ENCODE measurements around the gene AFG3L2. TPM values are rescaled to one million over a fixed set of nuclear protein-coding genes. Genes with fewer than 3 reads are reported as not detected.

AFG3L2 gene
- total and polyA plus RNA-seq, 5 donors from 2014 or later = 20.0 to 34.4 (median 21.8) TPM

GRCh38 chr18:12359515-12359927 lies 17.5 kb downstream of the AFG3L2 start:
- Mint-ChIP-seq H3K36me3 (peaks cover 45% of the 10 kb centered on the region), H3K4me3 (no peak overlapping the region), H3K27me3 (no peaks in the 10 kb centered on the region), H3K4me1 (peaks cover 0 to 5% (median 2%) of the 10 kb centered on the region in 4 donors), H3K27ac (no peak overlapping the region), H3K9me3 (no peaks in the 10 kb centered on the region)
- no peak overlapping the region for H3K4me3 ChIP-seq (ENCODE audit: low read depth, low read length)
- H3K27me3 ChIP-seq (ENCODE audit: control insufficient read depth, insufficient read depth, low read length) = no peaks in the 10 kb centered on the region
- DNase-seq (no peak), ATAC-seq (ENCODE audit: low read depth in 2 of 2) (no peak)
- peaks cover 80% of the 10 kb centered on the region for H3K36me3 ChIP-seq (ENCODE audit: control insufficient read depth, insufficient read depth, low read length)
- H3K27ac ChIP-seq (ENCODE audit: insufficient read depth, low read length, poor library complexity, severe bottlenecking) = no peak overlapping the region
- H3K4me1 ChIP-seq (ENCODE audit: control insufficient read depth, insufficient read depth, low read length, poor library complexity, severe bottlenecking) = no peaks in the 10 kb centered on the region
- H3K9me3 ChIP-seq (ENCODE audit: control insufficient read depth in 2 of 2, low read length in 2 of 2) = no peaks in the 10 kb centered on the region

GRCh38 chr18:12352188-12352587 lies 24.8 kb downstream of the AFG3L2 start:
- Mint-ChIP-seq H3K36me3 (peaks cover 47% of the 10 kb centered on the region), H3K4me3 (no peak overlapping the region), H3K27ac (no peak overlapping the region), H3K9me3 (no peaks in the 10 kb centered on the region), H3K4me1 (no peaks in the 10 kb centered on the region), H3K27me3 (no peaks in the 10 kb centered on the region)
- Histone ChIP-seq H3K36me3 (ENCODE audit: control insufficient read depth, insufficient read depth, low read length) (peaks cover 62% of the 10 kb centered on the region), H3K9me3 (ENCODE audit: control insufficient read depth in 2 of 2, low read length in 2 of 2) (no peaks in the 10 kb centered on the region), H3K4me3 (ENCODE audit: low read depth, low read length) (no peak overlapping the region), H3K4me1 (ENCODE audit: control insufficient read depth, insufficient read depth, low read length, poor library complexity, severe bottlenecking) (no peaks in the 10 kb centered on the region), H3K27me3 (ENCODE audit: control insufficient read depth, insufficient read depth, low read length) (no peaks in the 10 kb centered on the region), H3K27ac (ENCODE audit: insufficient read depth, low read length, poor library complexity, severe bottlenecking) (no peak overlapping the region)
- DNase-seq = no peak
- no peak for ATAC-seq (ENCODE audit: low read depth in 2 of 2)

- no peak for DNase-seq
- Mint-ChIP-seq H3K4me3 (no peak overlapping the region), H3K36me3 (peaks cover 51% of the 10 kb centered on the region)
Measured at GRCh38 chr18:12347895-12348294, 29.1 kb downstream of the AFG3L2 start.

GRCh38 chr18:12346240-12346565 lies 30.8 kb downstream of the AFG3L2 start:
- no peaks in the 10 kb centered on the region for H3K27me3 Mint-ChIP-seq
- H3K4me1 Mint-ChIP-seq = no peaks in the 10 kb centered on the region
- no peak for ATAC-seq (ENCODE audit: low read depth in 2 of 2)
- H3K36me3 ChIP-seq (ENCODE audit: control insufficient read depth, insufficient read depth, low read length) = peaks cover 68% of the 10 kb centered on the region
- H3K27me3 ChIP-seq (ENCODE audit: control insufficient read depth, insufficient read depth, low read length) = no peaks in the 10 kb centered on the region
- no peaks in the 10 kb centered on the region for H3K9me3 Mint-ChIP-seq
- peak overlapping the region in 2 of 3 donors; percentile 56 to 84 for H3K27ac Mint-ChIP-seq
- DNase-seq = no peak
- no peak overlapping the region for H3K27ac ChIP-seq (ENCODE audit: insufficient read depth, low read length, poor library complexity, severe bottlenecking)
- H3K4me3 ChIP-seq (ENCODE audit: low read depth, low read length) = no peak overlapping the region
- no peaks in the 10 kb centered on the region for H3K9me3 ChIP-seq (ENCODE audit: control insufficient read depth in 2 of 2, low read length in 2 of 2)
- H3K36me3 Mint-ChIP-seq = peaks cover 60% of the 10 kb centered on the region
- no peak overlapping the region for H3K4me3 Mint-ChIP-seq
- H3K4me1 ChIP-seq (ENCODE audit: control insufficient read depth, insufficient read depth, low read length, poor library complexity, severe bottlenecking) = no peaks in the 10 kb centered on the region

More at GRCh38 chr18:12347895-12348294, 29.1 kb downstream of the AFG3L2 start:
- no peaks in the 10 kb centered on the region for H3K4me1 ChIP-seq (ENCODE audit: control insufficient read depth, insufficient read depth, low read length, poor library complexity, severe bottlenecking)
- H3K27me3 Mint-ChIP-seq = no peaks in the 10 kb centered on the region
- no peaks in the 10 kb centered on the region for H3K9me3 ChIP-seq (ENCODE audit: control insufficient read depth in 2 of 2, low read length in 2 of 2)
- H3K27ac ChIP-seq (ENCODE audit: insufficient read depth, low read length, poor library complexity, severe bottlenecking) = no peak overlapping the region
- no peaks in the 10 kb centered on the region for H3K9me3 Mint-ChIP-seq
- H3K36me3 ChIP-seq (ENCODE audit: control insufficient read depth, insufficient read depth, low read length) = peaks cover 74% of the 10 kb centered on the region
- H3K27me3 ChIP-seq (ENCODE audit: control insufficient read depth, insufficient read depth, low read length) = no peaks in the 10 kb centered on the region
- H3K4me1 Mint-ChIP-seq = no peaks in the 10 kb centered on the region
- H3K4me3 ChIP-seq (ENCODE audit: low read depth, low read length) = no peak overlapping the region
- peak overlapping the region in 2 of 3 donors; percentile 33 to 43 for H3K27ac Mint-ChIP-seq
- ATAC-seq (ENCODE audit: low read depth in 2 of 2) = no peak

- Histone ChIP-seq H3K4me1 (ENCODE audit: control insufficient read depth, insufficient read depth, low read length, poor library complexity, severe bottlenecking) (no peaks in the 10 kb centered on the region), H3K9me3 (ENCODE audit: control insufficient read depth in 2 of 2, low read length in 2 of 2) (no peaks in the 10 kb centered on the region), H3K27ac (ENCODE audit: insufficient read depth, low read length, poor library complexity, severe bottlenecking) (no peak overlapping the region), H3K27me3 (ENCODE audit: control insufficient read depth, insufficient read depth, low read length) (no peaks in the 10 kb centered on the region), H3K4me3 (ENCODE audit: low read depth, low read length) (no peak overlapping the region), H3K36me3 (ENCODE audit: control insufficient read depth, insufficient read depth, low read length) (peaks cover 68% of the 10 kb centered on the region)
- peak overlapping the region in 2 of 3 donors; percentile 56 to 84 for H3K27ac Mint-ChIP-seq
- no peak for ATAC-seq (ENCODE audit: low read depth in 2 of 2)
- no peak overlapping the region for H3K4me3 Mint-ChIP-seq
- no peaks in the 10 kb centered on the region for H3K4me1 Mint-ChIP-seq
- no peaks in the 10 kb centered on the region for H3K9me3 Mint-ChIP-seq
- no peak for DNase-seq
- H3K27me3 Mint-ChIP-seq = no peaks in the 10 kb centered on the region
- H3K36me3 Mint-ChIP-seq = peaks cover 60% of the 10 kb centered on the region
Measured at GRCh38 chr18:12345491-12346239, 31.4 kb downstream of the AFG3L2 start.

GRCh38 chr18:12342661-12343060 lies 34.4 kb downstream of the AFG3L2 start:
- Mint-ChIP-seq H3K36me3 (peaks cover 56% of the 10 kb centered on the region), H3K27ac (peak overlapping the region in 1 of 3 donors; percentile 44)
- H3K36me3 ChIP-seq (ENCODE audit: control insufficient read depth, insufficient read depth, low read length) = peaks cover 58% of the 10 kb centered on the region

GRCh38 chr18:12340945-12341660 lies 35.9 kb downstream of the AFG3L2 start:
- Histone ChIP-seq H3K4me3 (ENCODE audit: low read depth, low read length) (no peak overlapping the region), H3K4me1 (ENCODE audit: control insufficient read depth, insufficient read depth, low read length, poor library complexity, severe bottlenecking) (no peaks in the 10 kb centered on the region), H3K36me3 (ENCODE audit: control insufficient read depth, insufficient read depth, low read length) (peaks cover 59% of the 10 kb centered on the region), H3K9me3 (ENCODE audit: control insufficient read depth in 2 of 2, low read length in 2 of 2) (no peaks in the 10 kb centered on the region), H3K27me3 (ENCODE audit: control insufficient read depth, insufficient read depth, low read length) (no peaks in the 10 kb centered on the region), H3K27ac (ENCODE audit: insufficient read depth, low read length, poor library complexity, severe bottlenecking) (no peak overlapping the region)
- peaks cover 57% of the 10 kb centered on the region for H3K36me3 Mint-ChIP-seq
- no peak overlapping the region for H3K27ac Mint-ChIP-seq
- H3K4me1 Mint-ChIP-seq = no peaks in the 10 kb centered on the region
- DNase-seq (no peak), ATAC-seq (ENCODE audit: low read depth in 2 of 2) (no peak)
- no peaks in the 10 kb centered on the region for H3K27me3 Mint-ChIP-seq
- H3K4me3 Mint-ChIP-seq = no peak overlapping the region
- no peaks in the 10 kb centered on the region for H3K9me3 Mint-ChIP-seq

More at GRCh38 chr18:12342661-12343060, 34.4 kb downstream of the AFG3L2 start:
- Mint-ChIP-seq H3K4me1 (no peaks in the 10 kb centered on the region), H3K9me3 (no peaks in the 10 kb centered on the region), H3K27me3 (no peaks in the 10 kb centered on the region), H3K4me3 (no peak overlapping the region)
- H3K4me1 ChIP-seq (ENCODE audit: control insufficient read depth, insufficient read depth, low read length, poor library complexity, severe bottlenecking) = no peaks in the 10 kb centered on the region
- no peaks in the 10 kb centered on the region for H3K27me3 ChIP-seq (ENCODE audit: control insufficient read depth, insufficient read depth, low read length)
- no peak for ATAC-seq (ENCODE audit: low read depth in 2 of 2)
- H3K4me3 ChIP-seq (ENCODE audit: low read depth, low read length) = no peak overlapping the region
- H3K9me3 ChIP-seq (ENCODE audit: control insufficient read depth in 2 of 2, low read length in 2 of 2) = no peaks in the 10 kb centered on the region
- H3K27ac ChIP-seq (ENCODE audit: insufficient read depth, low read length, poor library complexity, severe bottlenecking) = no peak overlapping the region
- no peak for DNase-seq
